ENCODE data around the gene ESR1. TPM values are rescaled to one million over a fixed set of nuclear protein-coding genes. Genes with fewer than 3 reads are reported as not detected.

The ESR1 gene
- total RNA-seq, 1 experiment from 2014 or later: 0.98 TPM

GRCh38 chr6:152002306-152002705, 194.8 kb downstream of the ESR1 start (continued):
- TF ChIP-seq GRHL2 (CRISPR knock-in tag; IDR thresholded peaks at IDR 0.05; ENCODE audit: insufficient replicate concordance, severe bottlenecking): no peak
- no peak for TF ChIP-seq AFF4 (CRISPR knock-in tag; IDR thresholded peaks at IDR 0.05; ENCODE audit: borderline replicate concordance)
- no peak for TF ChIP-seq FOXP4 (CRISPR knock-in tag; IDR thresholded peaks at IDR 0.05)
- TF ChIP-seq IRF2 (CRISPR knock-in tag; IDR thresholded peaks at IDR 0.05; ENCODE audit: borderline replicate concordance, low read depth): no peak
- no peak for TF ChIP-seq ZBTB43 (CRISPR knock-in tag; IDR thresholded peaks at IDR 0.05)
- TF ChIP-seq E2F1 (CRISPR knock-in tag; IDR thresholded peaks at IDR 0.05): no peak
- no peak for TF ChIP-seq ZNF219 (CRISPR knock-in tag; IDR thresholded peaks at IDR 0.05; ENCODE audit: borderline replicate concordance)
- no peak for TF ChIP-seq TEAD4 (CRISPR knock-in tag; IDR thresholded peaks at IDR 0.05)
- no peak for TF ChIP-seq NFE2L1 (CRISPR knock-in tag; IDR thresholded peaks at IDR 0.05)
- TF ChIP-seq ATF2 (CRISPR knock-in tag; IDR thresholded peaks at IDR 0.05; ENCODE audit: borderline replicate concordance, low read depth): no peak

- no peaks in the 10 kb centered on the region for H3K4me1 Mint-ChIP-seq
Observed at GRCh38 chr6:152004036-152004566, 196.6 kb downstream of the ESR1 start.

GRCh38 chr6:152004896-152005295, 197.4 kb downstream of the ESR1 start:
- Mint-ChIP-seq H3K9me3 (no peaks in the 10 kb centered on the region), H3K27ac (no peak overlapping the region), H3K27me3 (ENCODE audit: low read depth) (no peaks in the 10 kb centered on the region), H3K4me3 (no peak overlapping the region), H3K36me3 (no peaks in the 10 kb centered on the region), H3K4me1 (no peaks in the 10 kb centered on the region)
- TF ChIP-seq ZNF425 (CRISPR knock-in tag; conservative IDR thresholded peaks at IDR 0.05): no peak
- TF ChIP-seq ERG (CRISPR knock-in tag; IDR thresholded peaks at IDR 0.05): no peak
- no peak for TF ChIP-seq GABPB1 (CRISPR knock-in tag; IDR thresholded peaks at IDR 0.05)
- TF ChIP-seq PRRX2 (CRISPR knock-in tag; IDR thresholded peaks at IDR 0.05): no peak
- no peak for TF ChIP-seq NR2C2 (CRISPR knock-in tag; IDR thresholded peaks at IDR 0.05)
- no peak for TF ChIP-seq MAX (CRISPR knock-in tag; IDR thresholded peaks at IDR 0.05)
- TF ChIP-seq ELF4 (CRISPR knock-in tag; IDR thresholded peaks at IDR 0.05; ENCODE audit: low read depth): no peak
- TF ChIP-seq TEAD4 (CRISPR knock-in tag; IDR thresholded peaks at IDR 0.05): no peak
- no peak for TF ChIP-seq NFATC4 (CRISPR knock-in tag; IDR thresholded peaks at IDR 0.05)
- ATAC-seq (no peak), DNase-seq (ENCODE audit: low spot score) (no peak)
- CTCF ChIA-PET: no interaction called here
- POLR2A ChIA-PET: no interaction called here

More at GRCh38 chr6:152004036-152004566, 196.6 kb downstream of the ESR1 start:
- H3K4me3 Mint-ChIP-seq: no peak overlapping the region
- no peak overlapping the region for H3K27ac Mint-ChIP-seq
- TF ChIP-seq SMAD3 (CRISPR knock-in tag; IDR thresholded peaks at IDR 0.05; ENCODE audit: borderline replicate concordance) (no peak), ESRRA (CRISPR knock-in tag; IDR thresholded peaks at IDR 0.05; ENCODE audit: borderline replicate concordance) (no peak), ZNF138 (CRISPR knock-in tag; conservative IDR thresholded peaks at IDR 0.05) (no peak), NFE2L1 (CRISPR knock-in tag; IDR thresholded peaks at IDR 0.05) (no peak), OVOL2 (CRISPR knock-in tag; IDR thresholded peaks at IDR 0.05; ENCODE audit: borderline replicate concordance) (no peak)
- no peaks in the 10 kb centered on the region for H3K9me3 Mint-ChIP-seq
- DNase-seq (ENCODE audit: low spot score) (no peak), ATAC-seq (no peak)
- POLR2A ChIA-PET: no interaction called here
- no peaks in the 10 kb centered on the region for H3K27me3 Mint-ChIP-seq (ENCODE audit: low read depth)
- no peaks in the 10 kb centered on the region for H3K36me3 Mint-ChIP-seq
- CTCF ChIA-PET: no interaction called here
